DND-41 (cell line): Measurements from ENCODE around the gene PTTG2.

Experiments
- CTCF ChIP-seq: IDR thresholded peaks from 2 replicates; pipeline ENCODE4 v1.5.1; 2012; ENCODE audit warnings: borderline replicate concordance, low read length, moderate library complexity, mild to moderate bottlenecking; ENCODE audit not compliant: poor library complexity, severe bottlenecking; ENCODE audit errors: extremely low read depth
- EZH2 ChIP-seq: IDR thresholded peaks from 3 replicates; pipeline ENCODE4 v1.6.1; 2012; ENCODE audit warnings: borderline replicate concordance, low read depth, mild to moderate bottlenecking, moderate library complexity, low read length, inconsistent platforms; ENCODE audit not compliant: severe bottlenecking

GRCh38 chr4:37999000-37999716, 39.0 kb downstream of the PTTG2 start:
- TF ChIP-seq CTCF (no peak), EZH2 (no peak)
